ENCODE data around the gene CENPX.

GRCh38 chr17:82010575-82011525, 11.8 kb downstream of the CENPX start:
- TF ChIP-seq CTCF (CRISPR knock-in tag; IDR thresholded peaks at IDR 0.05) (no peak), RXRA (CRISPR knock-in tag; IDR thresholded peaks at IDR 0.05) (no peak), NR2F6 (IDR thresholded peaks at IDR 0.05) (no peak), NR2F6 (CRISPR knock-in tag; IDR thresholded peaks at IDR 0.05) (no peak), EP300 (IDR thresholded peaks at IDR 0.05; ENCODE audit: low read depth in 2 of 2, low read length in 2 of 2) (no peak), EP300 (CRISPR knock-in tag; IDR thresholded peaks at IDR 0.05; ENCODE audit: borderline replicate concordance) (no peak), ZNF563 (CRISPR knock-in tag; IDR thresholded peaks at IDR 0.05) (no peak), SP2 (CRISPR knock-in tag; IDR thresholded peaks at IDR 0.05) (no peak), ARID5B (CRISPR knock-in tag; IDR thresholded peaks at IDR 0.05) (no peak), RARG (CRISPR knock-in tag; IDR thresholded peaks at IDR 0.05; ENCODE audit: low read depth) (no peak), EZH2 (conservative IDR thresholded peaks at IDR 0.05; ENCODE audit: low read depth, low read length) (no peak), PAX8 (CRISPR knock-in tag; IDR thresholded peaks at IDR 0.05; ENCODE audit: borderline replicate concordance) (no peak)

Measured in HepG2 (cell line).